ENCODE results near the gene SFXN3. TPM values are rescaled to one million over a fixed set of nuclear protein-coding genes. Genes with fewer than 3 reads are reported as not detected.

SFXN3 gene
- total and polyA plus RNA-seq, 5 experiments from 2014 or later, result 9.9 to 66.9 (median 11.5) TPM

GRCh38 chr10:101042667-101043362 lies 11.8 kb downstream of the SFXN3 start:
- Mint-ChIP-seq H3K4me3 (peak overlapping the region; percentile 91 to 99 (median 98)), H3K9me3 (no peaks in the 10 kb centered on the region)
- POLR2A ChIA-PET, result interaction anchor here (0.6 to 3.3 kb wide), 13 partner anchors 8 to 99 kb away, joined by 3 to 38 read pairs (median 5); partner anchors contain the start of genes KAZALD1, PDZD7 and SFXN3

GRCh38 chr10:101043363-101043707 lies 12.3 kb downstream of the SFXN3 start:
- Mint-ChIP-seq H3K4me1 (peaks cover 18 to 32% (median 27%) of the 10 kb centered on the region in 4 donors), H3K9me3 (no peaks in the 10 kb centered on the region), H3K36me3 (peaks cover 0 to 8% (median 0%) of the 10 kb centered on the region in 3 donors), H3K27ac (peak overlapping the region in 9 of 10 donors; percentile 61 to 98 (median 95)), H3K4me3 (peak overlapping the region; percentile 91 to 99 (median 98)), H3K27me3 (peaks cover 10 to 26% (median 20%) of the 10 kb centered on the region in 5 donors)
- ATAC-seq (no peak), DNase-seq (no peak)
- POLR2A ChIA-PET, result interaction anchor here (0.9 to 3.3 kb wide), 11 partner anchors 9 to 98 kb away, joined by 3 to 38 read pairs (median 5); partner anchors contain the start of genes KAZALD1, PDZD7 and SFXN3

More at GRCh38 chr10:101042667-101043362, 11.8 kb downstream of the SFXN3 start:
- Mint-ChIP-seq H3K4me1 (peaks cover 17 to 28% (median 25%) of the 10 kb centered on the region in 4 donors), H3K27ac (peak overlapping the region; percentile 80 to 98 (median 96)), H3K36me3 (peaks cover 0 to 14% (median 0%) of the 10 kb centered on the region in 3 donors), H3K27me3 (peaks cover 6 to 21% (median 16%) of the 10 kb centered on the region in 5 donors)
- ATAC-seq (peak; percentile 77 to 83), DNase-seq (peak; percentile 59 to 86 (median 64))

- H3K27me3 Mint-ChIP-seq, result peaks cover 16 to 34% (median 28%) of the 10 kb centered on the region in 5 donors
- peak overlapping the region in 3 of 10 donors; percentile 12 to 97 (median 14) for H3K4me3 Mint-ChIP-seq
- POLR2A ChIA-PET, result interaction anchor here (1.3 to 3.3 kb wide), 4 partner anchors 13 to 19 kb away, joined by 3 to 38 read pairs (median 7); partner anchors contain the start of genes KAZALD1, PDZD7 and SFXN3
These were observed 13.1 kb downstream of the SFXN3 start for GRCh38 chr10:101044117-101044516.

GRCh38 chr10:101046332-101047238 lies 15.6 kb downstream of the SFXN3 start:
- H3K27ac Mint-ChIP-seq, result no peak overlapping the region
- DNase-seq, result peak in 1 of 10 donors; percentile 38
- H3K27me3 Mint-ChIP-seq, result peaks cover 26 to 58% (median 41%) of the 10 kb centered on the region in 5 donors
- H3K9me3 Mint-ChIP-seq, result no peaks in the 10 kb centered on the region
- no peak for ATAC-seq
- POLR2A ChIA-PET, result no interaction called here
- peaks cover 27 to 48% (median 32%) of the 10 kb centered on the region in 4 donors for H3K4me1 Mint-ChIP-seq
- H3K36me3 Mint-ChIP-seq, result no peaks in the 10 kb centered on the region
- no peak overlapping the region for H3K4me3 Mint-ChIP-seq

More at GRCh38 chr10:101044117-101044516, 13.1 kb downstream of the SFXN3 start:
- H3K27ac Mint-ChIP-seq, result no peak overlapping the region
- no peak for ATAC-seq
- H3K36me3 Mint-ChIP-seq, result peaks cover 0 to 3% (median 0%) of the 10 kb centered on the region in 3 donors
- no peak for DNase-seq
- H3K4me1 Mint-ChIP-seq, result peaks cover 24 to 39% (median 28%) of the 10 kb centered on the region in 4 donors
- no peaks in the 10 kb centered on the region for H3K9me3 Mint-ChIP-seq

GRCh38 chr10:101047268-101047667 lies 16.2 kb downstream of the SFXN3 start:
- no peak overlapping the region for H3K27ac Mint-ChIP-seq
- POLR2A ChIA-PET, result interaction anchor here (1.5 kb wide), 1 partner anchor 16 kb away, joined by 7 read pairs; the partner anchor contains the start of genes PDZD7 and SFXN3
- peak in 1 of 10 donors; percentile 55 for DNase-seq
- H3K27me3 Mint-ChIP-seq, result peaks cover 26 to 59% (median 41%) of the 10 kb centered on the region in 5 donors
- no peak for ATAC-seq
- H3K36me3 Mint-ChIP-seq, result no peaks in the 10 kb centered on the region
- peaks cover 25 to 44% (median 25%) of the 10 kb centered on the region in 4 donors for H3K4me1 Mint-ChIP-seq
- H3K4me3 Mint-ChIP-seq, result no peak overlapping the region
- H3K9me3 Mint-ChIP-seq, result no peaks in the 10 kb centered on the region

- DNase-seq (peak in 1 of 10 donors; percentile 47), ATAC-seq (no peak)
- H3K4me1 Mint-ChIP-seq, result peaks cover 15 to 35% (median 16%) of the 10 kb centered on the region in 4 donors
- H3K9me3 Mint-ChIP-seq, result no peaks in the 10 kb centered on the region
- POLR2A ChIA-PET, result interaction anchor here (1.5 kb wide), 1 partner anchor 17 kb away, joined by 7 read pairs; the partner anchor contains the start of genes PDZD7 and SFXN3
- no peak overlapping the region for H3K27ac Mint-ChIP-seq
- H3K4me3 Mint-ChIP-seq, result no peak overlapping the region
- H3K36me3 Mint-ChIP-seq, result no peaks in the 10 kb centered on the region
- peaks cover 26 to 59% (median 41%) of the 10 kb centered on the region in 5 donors for H3K27me3 Mint-ChIP-seq
These were observed 17.2 kb downstream of the SFXN3 start for GRCh38 chr10:101047961-101048892.

- POLR2A ChIA-PET, result interaction anchor here (0.7 to 2.0 kb wide), 4 partner anchors 9 to 52 kb away, joined by 3 to 12 read pairs (median 7); partner anchors contain the start of genes KAZALD1, PDZD7 and SFXN3
These were observed 19.4 kb downstream of the SFXN3 start for GRCh38 chr10:101050208-101051069.

GRCh38 chr10:101052285-101052684 lies 21.3 kb downstream of the SFXN3 start:
- POLR2A ChIA-PET, result interaction anchor here (0.9 kb wide), 1 partner anchor 9 kb away, joined by 3 read pairs; the partner anchor contains the start of gene KAZALD1
- Mint-ChIP-seq H3K36me3 (no peaks in the 10 kb centered on the region), H3K4me1 (peaks cover 10 to 31% (median 13%) of the 10 kb centered on the region in 4 donors), H3K27ac (no peak overlapping the region), H3K9me3 (no peaks in the 10 kb centered on the region), H3K4me3 (no peak overlapping the region), H3K27me3 (peaks cover 19 to 43% (median 32%) of the 10 kb centered on the region in 5 donors)
- ATAC-seq, result no peak
- peak in 1 of 10 donors; percentile 9 for DNase-seq

More at GRCh38 chr10:101050208-101051069, 19.4 kb downstream of the SFXN3 start:
- DNase-seq, result peak; percentile 59 to 84 (median 78)
- no peaks in the 10 kb centered on the region for H3K36me3 Mint-ChIP-seq
- no peaks in the 10 kb centered on the region for H3K9me3 Mint-ChIP-seq
- H3K27ac Mint-ChIP-seq, result no peak overlapping the region
- peaks cover 26 to 59% (median 37%) of the 10 kb centered on the region in 5 donors for H3K27me3 Mint-ChIP-seq
- ATAC-seq, result peak; percentile 93 to 97
- peaks cover 10 to 31% (median 13%) of the 10 kb centered on the region in 4 donors for H3K4me1 Mint-ChIP-seq
- H3K4me3 Mint-ChIP-seq, result peak overlapping the region in 6 of 10 donors; percentile 19 to 63 (median 56)

GRCh38 chr10:101053516-101053915 lies 22.5 kb downstream of the SFXN3 start:
- no peaks in the 10 kb centered on the region for H3K9me3 Mint-ChIP-seq
- DNase-seq (no peak), ATAC-seq (no peak)
- peaks cover 8 to 23% (median 11%) of the 10 kb centered on the region in 4 donors for H3K4me1 Mint-ChIP-seq
- H3K4me3 Mint-ChIP-seq, result no peak overlapping the region
- no peak overlapping the region for H3K27ac Mint-ChIP-seq
- peaks cover 14 to 31% (median 24%) of the 10 kb centered on the region in 5 donors for H3K27me3 Mint-ChIP-seq
- POLR2A ChIA-PET, result no interaction called here
- no peaks in the 10 kb centered on the region for H3K36me3 Mint-ChIP-seq

GRCh38 chr10:101054351-101054750 lies 23.3 kb downstream of the SFXN3 start:
- Mint-ChIP-seq H3K4me1 (peaks cover 6 to 17% (median 8%) of the 10 kb centered on the region in 4 donors), H3K27ac (peak overlapping the region in 1 of 10 donors; percentile 66), H3K9me3 (no peaks in the 10 kb centered on the region), H3K36me3 (no peaks in the 10 kb centered on the region), H3K27me3 (peaks cover 10 to 23% (median 16%) of the 10 kb centered on the region in 5 donors), H3K4me3 (no peak overlapping the region)
- no peak for DNase-seq
- ATAC-seq, result no peak
- POLR2A ChIA-PET, result no interaction called here

Measured in naive thymus-derived CD8-positive, alpha-beta T cell (primary cell).